Neural cell (in vitro differentiated cells): ENCODE data around the gene MTRF1. TPM values are rescaled to one million over a fixed set of nuclear protein-coding genes. Genes with fewer than 3 reads are reported as not detected.

ENCODE experiments used
- H2AFZ ChIP-seq: fragments of 200-600, 300-800 bp; sonication (generic), shearing (Covaris generic); 2 replicates; pipeline ENCODE4 v1.6.0; 2014; ENCODE audit warnings: low read depth, mild to moderate bottlenecking, antibody characterized with exemption, low read length, moderate library complexity
- H3F3A ChIP-seq: fragments of 200-600 bp; shearing (Covaris generic); 2 replicates; pipeline ENCODE4 v1.6.1; 2016; ENCODE audit warnings: mild to moderate bottlenecking, moderate library complexity, mixed read lengths, antibody characterized with exemption, low read length; ENCODE audit not compliant: insufficient read depth, poor library complexity, severe bottlenecking
- H3K27ac ChIP-seq: fragments of 200-600, 300-800 bp; sonication (generic), shearing (Covaris generic); 2 replicates; pipeline ENCODE4 v1.5.1; 2014; ENCODE audit warnings: mild to moderate bottlenecking, low read length, moderate library complexity
- H3K27me3 ChIP-seq: fragments of 300-800, 200-600 bp; sonication (generic), shearing (Covaris generic); 2 replicates; pipeline ENCODE4 v1.6.0; 2014; ENCODE audit warnings: mild to moderate bottlenecking, low read depth, low read length, moderate library complexity; ENCODE audit not compliant: insufficient read depth
- H3K36me3 ChIP-seq: fragments of 300-800, 200-600 bp; sonication (generic), shearing (Covaris generic); 2 replicates; pipeline ENCODE4 v1.5.1; 2014; ENCODE audit warnings: mild to moderate bottlenecking, antibody characterized with exemption, low read length, moderate library complexity; ENCODE audit not compliant: insufficient read depth
- H3K4me2 ChIP-seq: fragments of 300-800, 200-600 bp; sonication (generic), shearing (Covaris generic); 2 replicates; pipeline ENCODE4 v1.6.0; 2014; ENCODE audit warnings: mild to moderate bottlenecking, low read length
- H3K4me3 ChIP-seq: fragments of 300-800, 200-600 bp; sonication (generic), shearing (Covaris generic); 2 replicates; pipeline ENCODE4 v1.5.1; 2014; ENCODE audit warnings: mild to moderate bottlenecking, low read length, moderate library complexity
- H3K79me2 ChIP-seq: fragments of 200-600 bp; shearing (Covaris generic); replicated peaks from 2 replicates; pipeline ENCODE4 v1.6.0; 2014; ENCODE audit warnings: mild to moderate bottlenecking, low read length, moderate library complexity; ENCODE audit not compliant: insufficient read depth
- H3K9ac ChIP-seq: fragments of 300-800, 200-600 bp; sonication (generic), shearing (Covaris generic); 2 replicates; pipeline ENCODE4 v1.6.1; 2016; ENCODE audit warnings: mild to moderate bottlenecking, low read length, mixed read lengths
- H3K9me2 ChIP-seq: fragments of 200-600 bp; shearing (Covaris generic); 2 replicates; pipeline ENCODE4 v1.6.1; 2016; ENCODE audit warnings: mild to moderate bottlenecking, low read length, mixed read lengths; ENCODE audit not compliant: insufficient read depth
- H3K9me3 ChIP-seq: fragments of 200-600, 300-800 bp; sonication (generic), shearing (Covaris generic); 2 replicates; pipeline ENCODE4 v1.6.1; 2016; ENCODE audit warnings: mild to moderate bottlenecking, mixed run types, low read length, moderate library complexity, mixed read lengths
- H4K20me1 ChIP-seq: fragments of 200-600 bp; shearing (Covaris generic); 2 replicates; pipeline ENCODE4 v1.6.1; 2016; ENCODE audit warnings: mild to moderate bottlenecking, mixed run types; ENCODE audit not compliant: insufficient read depth
- CTCF ChIP-seq: fragments of 450-650 bp; IDR thresholded peaks from 2 replicates; pipeline ENCODE4 v1.5.1; 2014; ENCODE audit warnings: antibody characterized with exemption, mild to moderate bottlenecking, moderate library complexity; ENCODE audit not compliant: poor library complexity, severe bottlenecking
- EP300 ChIP-seq: fragments of 450-650 bp; conservative IDR thresholded peaks from 2 replicates; pipeline ENCODE4 v1.6.1; 2014; ENCODE audit warnings: antibody characterized with exemption, mild to moderate bottlenecking, moderate library complexity; ENCODE audit not compliant: poor library complexity, severe bottlenecking
- EZH2 ChIP-seq: fragments of 200-600, 300-800 bp; shearing (Covaris generic), sonication (generic); IDR thresholded peaks from 2 replicates; pipeline ENCODE4 v1.6.1; 2014; ENCODE audit warnings: antibody characterized with exemption, low read length, borderline replicate concordance, mild to moderate bottlenecking; ENCODE audit not compliant: insufficient read depth, poor library complexity, severe bottlenecking
- MXI1 ChIP-seq: fragments of 450-650 bp; conservative IDR thresholded peaks from 2 replicates; pipeline ENCODE4 v1.6.1; 2014; ENCODE audit warnings: antibody characterized with exemption, mild to moderate bottlenecking; ENCODE audit not compliant: poor library complexity, severe bottlenecking
- POLR2AphosphoS5 ChIP-seq: IDR thresholded peaks from 2 replicates; pipeline ENCODE4 v1.6.1; 2012
- RAD21 ChIP-seq: fragments of 450-650 bp; conservative IDR thresholded peaks from 2 replicates; pipeline ENCODE4 v1.6.1; 2014; ENCODE audit warnings: antibody characterized with exemption, mild to moderate bottlenecking, moderate library complexity
- REST ChIP-seq: IDR thresholded peaks from 2 replicates; pipeline ENCODE4 v1.6.1; 2012; ENCODE audit warnings: borderline replicate concordance
- SMC3 ChIP-seq: fragments of 450-650 bp; conservative IDR thresholded peaks from 2 replicates; pipeline ENCODE4 v1.6.1; 2014; ENCODE audit warnings: antibody characterized with exemption, mild to moderate bottlenecking, moderate library complexity; ENCODE audit not compliant: poor library complexity
- TAF1 ChIP-seq: IDR thresholded peaks from 2 replicates; pipeline ENCODE4 v1.6.1; 2012; ENCODE audit warnings: low read depth
- polyA plus RNA-seq: library from polyadenylated mRNA; depleted of rRNA; stranded (reverse); fragments of >200 nt; gene quantifications from 2 replicates; pipeline ENCODE4 v1.2.3, GENCODE V29; 2014

Gene MTRF1
- polyA plus RNA-seq, 1 donor from 2014 or later: 15.7 TPM

DNA sequence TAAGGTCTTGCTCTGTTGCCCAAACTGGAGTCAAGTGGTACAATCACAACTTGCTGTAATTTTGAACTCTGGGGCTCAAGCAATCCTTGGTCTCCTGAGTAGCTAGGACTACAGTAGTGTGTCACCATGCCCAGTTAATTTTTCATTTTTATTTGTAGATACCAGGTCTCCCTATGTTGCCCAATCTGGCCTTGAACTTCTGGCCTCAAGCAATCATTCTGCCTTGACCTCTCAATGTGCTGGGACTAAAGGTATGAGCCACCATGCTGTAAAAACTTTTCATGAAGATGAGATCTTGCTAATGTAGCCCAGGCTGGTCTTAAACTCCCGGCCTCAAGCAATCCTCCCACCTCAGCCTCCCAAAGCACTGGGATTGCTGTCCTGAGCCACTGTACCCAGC lies 32.6 kb upstream of the MTRF1 start:
- Histone ChIP-seq H3K9ac (no peak overlapping the region), H3K27ac (no peak overlapping the region), H3K9me3 (no peaks in the 10 kb centered on the region)

GRCh38 chr13:41294914-41295313 lies 31.5 kb upstream of the MTRF1 start:
- Histone ChIP-seq H4K20me1 (no peaks in the 10 kb centered on the region), H3K4me2 (no peak overlapping the region), H3K27me3 (no peaks in the 10 kb centered on the region), H3K36me3 (no peaks in the 10 kb centered on the region), H3K27ac (no peak overlapping the region), H2AFZ (no peak overlapping the region), H3K79me2 (no peaks in the 10 kb centered on the region), H3K9ac (no peak overlapping the region), H3F3A (no peaks in the 10 kb centered on the region), H3K9me3 (no peaks in the 10 kb centered on the region), H3K4me3 (no peak overlapping the region), H3K9me2 (no peaks in the 10 kb centered on the region)
- TF ChIP-seq POLR2AphosphoS5 (no peak), TAF1 (no peak), SMC3 (no peak), EP300 (no peak), REST (no peak), MXI1 (no peak), RAD21 (no peak)

More for the DNA sequence above, 32.6 kb upstream of the MTRF1 start:
- Histone ChIP-seq H3K4me2 (no peak overlapping the region), H3K9me2 (no peaks in the 10 kb centered on the region), H3K27me3 (no peaks in the 10 kb centered on the region), H2AFZ (no peak overlapping the region), H3K4me3 (no peak overlapping the region), H3K79me2 (no peaks in the 10 kb centered on the region), H3K36me3 (no peaks in the 10 kb centered on the region), H3F3A (no peaks in the 10 kb centered on the region), H4K20me1 (no peaks in the 10 kb centered on the region)
- TF ChIP-seq MXI1 (no peak), EZH2 (no peak), POLR2AphosphoS5 (no peak), CTCF (no peak), TAF1 (no peak), EP300 (no peak), SMC3 (no peak), REST (no peak), RAD21 (no peak)
